ENCODE results near the gene POGLUT3.
A peak's percentile ranks its signal among the peaks of the same experiment; 100 is the strongest.

The POGLUT3 gene, protein sequence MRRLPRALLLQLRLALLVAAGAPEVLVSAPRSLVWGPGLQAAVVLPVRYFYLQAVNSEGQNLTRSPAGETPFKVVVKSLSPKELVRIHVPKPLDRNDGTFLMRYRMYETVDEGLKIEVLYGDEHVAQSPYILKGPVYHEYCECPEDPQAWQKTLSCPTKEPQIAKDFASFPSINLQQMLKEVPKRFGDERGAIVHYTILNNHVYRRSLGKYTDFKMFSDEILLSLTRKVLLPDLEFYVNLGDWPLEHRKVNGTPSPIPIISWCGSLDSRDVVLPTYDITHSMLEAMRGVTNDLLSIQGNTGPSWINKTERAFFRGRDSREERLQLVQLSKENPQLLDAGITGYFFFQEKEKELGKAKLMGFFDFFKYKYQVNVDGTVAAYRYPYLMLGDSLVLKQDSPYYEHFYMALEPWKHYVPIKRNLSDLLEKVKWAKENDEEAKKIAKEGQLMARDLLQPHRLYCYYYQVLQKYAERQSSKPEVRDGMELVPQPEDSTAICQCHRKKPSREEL

DNA sequence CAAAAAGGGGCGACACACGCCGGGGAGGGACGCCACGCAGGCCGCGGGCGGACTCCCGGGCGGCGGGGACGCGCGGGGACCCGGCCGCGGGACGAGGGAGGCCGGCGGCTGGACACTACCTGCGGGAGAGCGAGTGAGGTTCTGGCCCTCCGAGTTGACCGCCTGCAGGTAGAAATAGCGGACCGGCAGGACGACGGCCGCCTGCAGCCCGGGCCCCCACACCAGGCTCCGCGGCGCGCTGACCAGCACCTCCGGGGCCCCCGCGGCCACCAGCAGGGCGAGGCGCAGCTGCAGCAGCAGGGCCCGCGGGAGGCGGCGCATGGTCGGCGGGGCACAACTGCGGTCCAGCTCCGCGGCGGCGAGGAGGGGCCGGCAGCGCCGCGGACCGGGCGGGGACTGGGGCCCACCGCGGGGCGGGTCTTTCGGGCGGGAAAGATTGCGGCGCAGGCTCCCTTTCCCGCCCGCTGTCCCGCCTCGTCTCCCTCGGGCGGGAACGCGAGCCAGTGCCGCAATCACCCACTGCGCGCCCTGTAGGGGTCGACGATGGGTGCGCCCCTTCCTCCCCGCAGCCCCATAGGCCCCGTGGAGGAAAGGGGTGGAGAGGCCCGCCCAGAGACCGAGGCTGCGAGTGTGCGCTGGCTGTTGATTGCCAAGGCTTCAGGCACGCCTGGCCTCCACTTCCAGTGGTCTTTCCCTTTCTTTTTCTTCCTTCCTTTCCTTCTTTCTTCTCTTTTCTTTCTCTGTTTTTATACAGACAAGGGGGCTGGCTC lies at the start of gene POGLUT3:
TSS of gene POGLUT3 (minus strand) at position 339 of the 770 bp plus-strand sequence. CDS start at position 321, 18 bp downstream.
- peak; percentile 65 for DNase-seq (ENCODE audit: low read depth)

DNA sequence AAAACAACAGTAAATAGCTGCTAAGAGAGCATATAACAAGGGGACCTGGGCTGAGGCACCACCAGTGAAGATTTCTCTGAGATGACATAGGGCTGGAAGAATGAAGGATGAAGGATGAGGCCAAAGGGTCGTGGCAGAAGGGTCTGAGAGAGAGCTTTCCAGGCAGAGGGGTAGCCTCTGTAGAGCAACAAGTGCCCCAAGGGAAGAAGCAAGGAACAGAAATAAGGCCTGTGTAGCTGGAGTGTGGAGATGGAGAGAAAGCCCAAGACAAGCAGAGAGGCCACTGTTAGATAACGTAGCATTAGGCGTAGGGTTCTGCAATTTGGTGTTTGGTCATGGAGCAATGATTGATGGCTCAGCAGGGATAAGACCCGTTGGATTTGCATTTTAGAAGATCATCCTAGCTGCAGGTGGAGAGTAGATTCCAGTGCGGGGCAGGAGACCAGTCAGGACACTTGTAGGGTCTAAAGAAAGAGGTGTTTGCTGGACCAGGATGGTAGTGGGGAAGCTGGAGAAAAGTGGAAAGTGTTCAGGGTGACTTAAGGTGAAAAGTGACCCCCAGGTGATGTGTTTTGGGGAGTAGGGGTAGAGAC lies 47.8 kb upstream of the POGLUT3 start:
- DNase-seq (ENCODE audit: low read depth), result no peak

DNA sequence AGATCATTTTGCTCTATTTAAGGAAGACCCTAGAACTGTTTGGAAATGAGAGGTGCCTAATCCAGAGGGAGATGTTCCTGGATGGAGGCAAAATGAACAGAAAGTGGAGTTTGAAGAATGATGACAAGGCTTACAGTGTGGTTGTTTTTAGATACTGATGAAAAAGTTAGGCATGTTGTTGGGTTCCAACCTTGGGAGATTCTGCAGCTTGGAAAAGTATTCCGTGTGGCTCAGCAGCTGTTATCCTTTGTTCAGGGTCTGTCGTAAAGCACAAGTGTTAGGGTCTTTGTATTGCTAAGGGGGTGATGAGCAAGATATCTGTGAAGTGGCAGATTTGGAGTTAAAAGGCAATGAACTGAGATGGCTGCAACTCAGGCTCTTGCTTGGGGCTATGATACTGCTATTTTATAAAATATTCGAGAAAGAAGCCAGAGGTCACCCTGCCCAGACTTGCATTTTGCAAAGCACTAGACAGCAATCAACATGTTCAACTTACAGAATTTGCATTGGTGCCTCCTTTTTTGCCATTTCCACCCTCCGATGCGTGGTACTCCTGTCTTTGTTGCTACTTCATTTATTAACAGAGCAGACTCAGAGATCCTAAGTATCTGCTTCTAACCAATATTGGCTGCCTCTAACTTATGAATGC lies 45.3 kb upstream of the POGLUT3 start:
- no peak for DNase-seq (ENCODE audit: low read depth)

DNA sequence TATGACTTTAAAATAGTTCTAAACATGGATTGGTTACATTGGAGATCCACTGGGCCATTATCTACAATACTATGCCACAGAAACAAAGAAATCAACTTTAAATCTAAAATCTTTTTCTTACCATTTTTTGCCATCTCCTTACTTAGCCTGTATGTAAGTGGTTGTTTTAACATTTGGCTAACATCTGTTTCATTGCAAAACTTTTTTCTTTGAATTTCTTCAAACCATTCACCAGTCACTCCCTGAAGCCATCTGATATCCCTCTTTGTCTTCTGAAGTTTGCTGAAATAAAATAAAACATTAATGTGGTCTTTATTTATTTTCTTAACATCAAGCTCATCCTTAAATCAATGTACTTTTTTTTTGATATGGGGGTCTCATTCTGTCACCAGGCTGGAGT lies 43.3 kb upstream of the POGLUT3 start:
- no peak for DNase-seq (ENCODE audit: low read depth)

DNA sequence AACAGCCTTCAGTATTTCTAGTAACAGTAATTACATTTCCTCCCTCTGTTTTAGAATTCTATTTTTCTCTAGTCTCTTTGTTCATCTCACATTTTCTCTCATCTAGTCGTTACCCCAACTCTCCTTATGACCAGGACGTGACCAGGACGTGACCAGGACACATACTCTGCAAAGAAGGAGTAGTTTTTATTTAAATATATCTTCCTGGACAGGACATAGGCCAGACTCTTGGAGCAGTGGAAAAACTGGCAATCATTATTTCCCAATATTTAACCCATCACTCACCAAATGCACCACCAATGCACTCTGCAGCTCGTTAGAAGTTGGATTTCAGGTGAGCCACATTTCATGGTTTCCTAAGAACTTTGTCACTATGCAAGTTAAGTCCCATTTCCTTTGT lies 40.3 kb upstream of the POGLUT3 start:
- no peak for DNase-seq (ENCODE audit: low read depth)

DNA sequence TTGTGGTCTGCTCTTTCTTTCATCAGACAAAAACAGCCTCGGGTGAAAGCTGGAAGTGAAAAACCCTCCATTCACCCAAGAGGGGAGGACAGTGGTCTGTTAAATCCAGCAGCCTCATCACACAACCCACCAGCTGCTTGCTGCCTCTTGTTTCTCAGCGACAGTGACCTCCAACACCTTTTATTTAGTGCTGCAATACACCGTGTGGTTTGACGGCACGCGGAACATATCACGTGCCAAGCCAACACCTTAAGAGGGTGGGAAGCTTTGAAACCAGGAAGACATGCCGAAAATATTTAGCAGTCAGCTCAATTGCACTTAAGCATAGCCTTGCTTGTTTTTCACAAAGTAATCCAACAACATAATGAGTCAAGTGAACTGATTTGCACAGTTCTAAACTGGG lies 39.8 kb upstream of the POGLUT3 start:
- no peak for DNase-seq (ENCODE audit: low read depth)

DNA sequence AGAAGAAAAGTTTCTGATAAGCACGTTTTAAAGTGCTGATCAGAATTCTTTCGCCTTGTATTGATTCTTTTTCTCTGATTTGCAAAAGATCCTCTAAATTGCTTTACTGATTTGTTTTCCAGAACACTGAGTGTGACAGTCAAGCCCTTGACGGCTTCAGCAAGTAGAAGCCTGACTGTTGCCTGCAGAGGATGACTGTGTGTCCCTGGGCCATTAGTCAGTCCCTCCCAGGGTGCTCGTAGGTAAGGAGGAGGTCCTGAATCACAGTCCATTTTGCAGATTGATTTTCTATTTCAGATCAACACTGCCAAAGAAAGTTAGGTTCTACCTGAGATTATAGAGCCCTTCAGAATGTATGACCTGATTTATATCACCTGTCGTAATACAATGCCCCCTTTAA lies 38.6 kb upstream of the POGLUT3 start:
- DNase-seq (ENCODE audit: low read depth), result no peak

DNA sequence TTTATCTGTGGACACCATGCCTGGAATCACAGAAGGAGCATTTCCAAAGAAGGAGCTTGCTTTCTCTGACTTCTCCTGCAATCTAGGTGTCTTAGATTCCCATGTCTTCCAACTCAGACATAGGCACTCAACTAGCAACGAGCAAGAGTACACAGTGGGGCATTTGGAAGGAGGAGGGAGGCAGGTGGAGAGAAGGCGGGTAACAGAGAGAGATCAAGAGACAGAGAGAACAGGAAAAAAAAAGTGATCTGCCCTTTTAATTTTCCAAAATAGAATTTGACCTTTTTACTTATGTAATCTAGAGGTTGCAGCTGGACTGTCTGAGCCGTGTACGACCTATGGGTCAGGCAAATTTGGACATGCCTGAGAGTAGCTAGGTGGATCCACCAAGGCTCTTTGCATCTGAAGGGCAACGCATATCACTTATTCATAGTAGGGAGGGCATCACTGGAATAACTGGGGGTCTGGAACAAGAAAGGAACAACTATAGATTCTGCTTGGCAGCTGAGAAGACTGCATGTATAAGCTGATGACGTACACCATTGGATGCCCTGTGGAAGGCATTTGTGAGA lies 37.3 kb upstream of the POGLUT3 start:
- DNase-seq (ENCODE audit: low read depth), result no peak

DNA sequence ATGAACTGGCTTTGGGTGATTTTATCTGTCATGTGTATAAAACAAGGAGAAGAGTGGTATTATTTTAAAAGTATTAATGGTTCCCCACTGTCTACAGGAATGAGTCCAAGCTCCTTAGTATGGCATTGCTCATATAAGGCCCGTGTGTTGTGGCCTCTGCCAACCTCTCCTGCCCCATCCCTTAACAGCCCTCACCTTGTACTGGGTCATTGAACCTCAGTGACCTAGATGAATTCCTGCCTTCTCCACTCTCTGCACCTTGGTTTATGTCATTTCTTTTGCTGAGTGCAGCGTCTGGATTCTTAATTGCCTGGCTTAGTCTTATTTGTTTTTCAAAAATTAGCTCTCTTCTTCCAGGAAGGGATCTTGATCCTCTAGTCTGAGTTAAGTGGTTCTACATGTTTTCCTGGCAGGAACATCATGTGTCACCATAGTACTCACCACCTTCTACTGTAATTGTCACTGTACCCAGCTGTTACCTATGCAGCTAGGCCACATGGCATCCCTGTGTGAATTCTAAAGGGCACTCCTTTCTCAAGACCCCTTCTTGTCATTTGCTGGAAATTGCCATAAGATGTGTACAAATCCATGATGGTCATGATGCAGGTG lies 36.2 kb upstream of the POGLUT3 start:
- no peak for DNase-seq (ENCODE audit: low read depth)

DNA sequence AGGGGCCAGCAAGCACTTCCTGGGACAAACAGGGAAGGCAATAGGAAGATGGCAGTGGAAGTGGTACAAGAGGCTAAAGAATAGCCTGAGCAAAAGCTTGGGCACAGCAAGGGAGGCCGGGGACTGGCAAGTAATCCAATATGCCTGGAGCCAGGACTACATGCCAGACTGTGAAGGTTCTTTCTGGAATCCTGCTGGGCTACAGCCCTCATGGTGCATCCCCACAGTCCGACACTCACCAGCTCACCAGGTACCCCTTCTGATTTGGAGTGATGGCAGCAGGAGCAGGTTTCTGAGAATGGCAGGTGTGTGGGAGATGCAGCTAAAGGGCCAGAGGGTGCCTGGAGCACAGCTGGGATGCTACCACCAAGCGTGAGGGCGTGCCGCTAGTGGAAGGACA lies 32.2 kb upstream of the POGLUT3 start:
- no peak for DNase-seq (ENCODE audit: low read depth)

DNA sequence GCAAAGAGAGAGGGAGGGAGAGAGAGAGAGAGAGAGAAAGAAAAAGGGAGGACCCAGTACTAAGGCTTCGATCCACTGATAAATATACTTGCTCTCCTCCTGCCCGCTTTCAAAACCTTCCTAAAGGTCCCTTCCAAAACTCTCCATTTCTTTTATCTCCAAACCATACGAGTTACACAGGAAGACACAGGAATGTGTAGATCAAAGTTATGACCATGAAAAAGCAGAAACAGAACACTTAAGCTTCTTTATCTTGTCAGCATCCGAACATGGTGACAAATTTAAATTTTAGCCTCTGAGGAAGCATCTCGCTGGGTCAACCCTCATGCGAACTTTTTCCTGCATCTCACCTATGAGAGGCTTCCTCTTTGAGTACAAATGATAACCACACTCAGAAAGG lies 29.2 kb upstream of the POGLUT3 start:
- DNase-seq (ENCODE audit: low read depth), result no peak

DNA sequence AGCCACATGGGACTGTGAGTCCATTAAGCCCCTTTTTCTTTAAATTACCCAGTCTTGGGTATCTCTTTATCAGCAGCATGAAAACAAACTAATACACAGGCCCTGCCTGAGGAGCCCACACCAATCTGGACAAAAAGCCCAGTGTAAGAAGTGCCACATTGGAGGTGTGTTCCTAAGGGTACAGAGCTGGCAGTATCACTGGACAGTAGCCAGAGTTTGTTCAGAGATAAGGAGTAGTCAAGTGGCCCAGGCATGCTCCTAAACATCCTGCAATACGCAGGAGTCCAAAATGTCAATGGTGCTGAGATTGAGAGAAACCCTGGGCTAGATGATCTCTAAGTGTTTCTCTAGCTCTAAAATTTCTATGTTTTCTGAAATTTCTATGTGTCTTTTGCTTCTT lies 27.0 kb upstream of the POGLUT3 start:
- DNase-seq (ENCODE audit: low read depth), result no peak

DNA sequence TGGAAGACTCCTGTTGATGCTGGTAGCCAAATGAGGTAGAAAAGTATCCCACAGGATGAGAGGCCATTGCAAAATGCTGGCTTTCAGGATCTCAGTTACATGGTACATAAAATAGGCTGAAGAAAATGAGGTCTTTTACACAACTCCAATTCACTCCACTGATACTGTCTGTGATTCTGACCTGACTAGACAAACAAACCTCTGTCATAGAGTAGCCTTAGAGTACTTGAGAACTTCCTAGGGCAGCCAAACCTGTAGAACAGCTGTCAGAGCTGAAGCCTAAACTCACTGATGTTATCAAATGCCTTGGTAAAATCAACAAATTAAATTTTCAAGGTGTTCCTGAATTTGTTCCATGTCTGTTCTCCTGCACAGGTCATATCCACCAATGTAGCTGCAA lies 26.2 kb upstream of the POGLUT3 start:
- DNase-seq (ENCODE audit: low read depth), result no peak

DNA sequence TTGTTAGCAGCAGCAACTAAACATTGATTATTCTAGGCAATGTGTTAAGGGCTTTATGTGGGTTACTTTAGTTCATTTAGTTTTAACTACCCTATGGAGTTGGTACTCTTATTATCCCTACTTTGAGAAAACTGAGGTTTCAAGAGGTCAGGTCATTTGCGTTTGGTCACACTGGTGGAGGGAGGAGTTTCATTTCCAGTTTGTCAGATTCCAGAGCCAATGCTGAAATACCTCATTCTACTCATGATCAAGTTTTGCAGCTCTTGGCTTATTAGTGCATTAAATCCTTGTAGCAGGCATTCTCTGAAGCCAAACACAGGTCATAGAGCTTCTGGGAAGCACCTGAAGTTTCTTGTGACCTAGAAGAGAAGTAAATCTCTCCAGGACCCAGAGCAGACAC lies 24.1 kb upstream of the POGLUT3 start:
- DNase-seq (ENCODE audit: low read depth), result no peak

DNA sequence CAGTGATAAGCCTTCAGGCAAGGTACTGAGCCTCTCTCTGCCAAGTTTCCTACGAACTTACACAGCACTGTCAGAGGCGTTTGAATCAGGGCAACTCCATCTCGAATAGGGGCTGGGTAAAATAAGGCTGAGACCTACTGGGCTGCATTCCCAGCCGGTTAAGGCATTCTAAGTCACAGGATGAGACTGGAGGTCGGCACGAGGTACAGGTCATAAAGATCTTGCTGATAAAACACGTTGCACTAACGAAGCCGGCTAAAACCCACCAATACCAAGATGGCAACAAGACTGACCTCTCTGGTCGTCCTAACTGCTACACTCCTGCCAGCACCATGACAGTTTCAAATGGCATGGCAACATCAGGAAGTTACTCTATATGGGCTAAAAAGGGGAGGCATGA lies 20.4 kb upstream of the POGLUT3 start:
- DNase-seq (ENCODE audit: low read depth), result peak; percentile 55

DNA sequence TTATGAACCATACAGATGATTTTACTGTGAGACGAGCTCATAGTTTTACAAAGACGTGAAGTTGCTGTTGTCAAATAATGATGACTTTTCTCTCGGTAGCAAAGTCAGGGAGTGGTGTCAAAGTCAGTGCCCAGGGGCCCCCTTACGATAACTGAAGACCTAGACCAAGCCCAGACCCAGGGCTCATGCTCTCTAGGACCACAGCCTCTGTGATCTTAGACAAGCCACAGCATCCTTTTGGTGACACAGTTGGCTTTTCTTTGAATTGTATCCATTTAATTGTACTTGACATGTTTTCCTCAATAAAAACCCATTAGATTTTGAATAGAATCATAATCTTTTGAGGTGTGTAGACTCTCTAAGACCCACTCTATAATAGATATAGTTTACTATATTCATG lies 17.9 kb upstream of the POGLUT3 start:
- DNase-seq (ENCODE audit: low read depth), result no peak

DNA sequence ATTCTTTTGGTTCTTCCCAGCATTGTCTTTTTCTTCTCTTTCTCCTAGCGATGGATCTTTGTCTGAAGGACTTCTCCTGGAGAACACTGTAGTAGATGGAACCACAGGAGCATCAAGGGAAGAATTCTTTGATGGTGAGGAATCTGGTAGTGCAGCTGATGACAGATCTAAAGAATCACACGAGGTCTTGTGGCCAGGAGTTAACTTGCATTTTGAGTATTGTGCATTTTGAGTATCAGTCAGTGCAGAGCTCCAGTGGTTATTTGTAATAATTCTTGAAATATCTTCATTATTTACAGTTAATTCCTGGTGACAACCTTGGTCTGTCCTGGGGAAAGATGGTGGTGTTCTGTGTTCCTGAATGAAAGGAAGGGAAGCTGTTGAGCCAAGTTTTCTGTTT lies 14.5 kb upstream of the POGLUT3 start:
- DNase-seq (ENCODE audit: low read depth), result peak; percentile 8

DNA sequence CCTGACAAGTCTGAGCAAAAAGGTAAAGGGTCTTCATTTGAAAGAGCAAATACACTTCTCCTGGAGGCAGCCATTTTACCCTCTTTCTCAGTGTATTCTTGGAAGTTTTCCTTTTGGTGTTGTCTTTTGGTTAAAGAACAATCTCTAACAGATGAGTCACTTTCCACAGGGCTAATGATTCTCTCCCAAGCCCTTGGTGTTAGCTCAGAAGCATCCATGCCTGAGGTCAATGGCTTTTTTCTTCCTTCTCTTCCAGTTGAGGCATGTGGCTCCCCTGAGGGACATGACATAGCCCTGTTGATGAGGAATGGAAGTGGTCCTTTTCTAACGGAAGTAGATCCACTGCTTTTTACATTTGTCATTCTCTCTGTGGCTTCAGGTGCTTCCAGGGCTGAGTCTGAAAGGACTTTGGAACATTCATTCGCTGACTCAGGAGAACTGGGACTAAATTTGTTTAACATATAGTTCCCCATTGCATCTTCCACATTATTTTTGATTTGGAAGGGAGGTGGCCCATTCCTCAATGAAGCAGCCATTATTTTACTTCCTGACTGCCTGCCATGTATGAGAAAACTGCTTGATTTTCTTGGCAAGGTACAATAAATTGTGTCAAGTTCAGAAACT lies 13.8 kb upstream of the POGLUT3 start:
- peak; percentile 89 for DNase-seq (ENCODE audit: low read depth)

DNA sequence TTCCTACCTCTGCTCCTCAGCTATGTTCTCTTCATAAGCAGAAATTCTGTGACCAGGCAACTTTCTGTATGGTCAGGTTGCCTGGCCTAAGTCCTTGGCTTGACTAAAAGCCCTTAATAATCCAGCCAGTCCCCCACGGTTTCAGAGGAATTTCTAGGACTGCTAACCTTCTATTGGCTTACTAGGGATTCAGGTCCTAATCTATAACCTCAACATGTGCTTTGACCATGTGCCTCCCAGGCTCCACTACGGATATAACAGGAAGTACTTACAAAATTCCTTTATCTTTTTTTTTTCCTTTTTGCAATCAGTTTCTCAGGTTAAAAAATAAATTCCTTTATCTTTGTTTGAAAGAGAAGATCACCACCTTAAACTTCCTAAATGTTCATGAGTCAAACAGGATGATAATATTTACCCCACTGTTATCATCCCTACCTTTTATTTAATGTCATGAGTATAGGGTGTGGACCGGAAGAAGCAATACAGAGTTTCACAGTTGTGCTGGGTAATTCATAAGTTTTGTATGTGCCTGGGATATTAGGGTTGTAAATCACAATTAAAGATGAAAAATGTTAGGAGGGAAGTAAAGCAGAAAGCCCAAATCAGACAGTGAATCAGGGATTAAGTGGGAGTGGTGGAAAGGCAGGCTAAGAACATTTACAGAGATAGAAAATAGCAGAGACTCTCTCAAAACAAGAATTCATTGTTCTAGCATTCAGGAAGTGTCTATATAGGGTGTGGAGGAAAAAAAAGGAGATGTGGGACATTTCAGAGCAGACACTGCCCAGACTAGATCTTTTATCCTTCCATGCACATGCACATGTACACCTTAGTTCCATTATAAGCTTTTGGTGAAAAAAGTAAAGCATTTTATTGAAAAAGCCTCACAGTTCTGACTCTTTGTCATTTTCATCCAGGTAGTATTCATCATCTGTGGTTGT lies 10.7 kb upstream of the POGLUT3 start:
- no peak for DNase-seq (ENCODE audit: low read depth)

DNA sequence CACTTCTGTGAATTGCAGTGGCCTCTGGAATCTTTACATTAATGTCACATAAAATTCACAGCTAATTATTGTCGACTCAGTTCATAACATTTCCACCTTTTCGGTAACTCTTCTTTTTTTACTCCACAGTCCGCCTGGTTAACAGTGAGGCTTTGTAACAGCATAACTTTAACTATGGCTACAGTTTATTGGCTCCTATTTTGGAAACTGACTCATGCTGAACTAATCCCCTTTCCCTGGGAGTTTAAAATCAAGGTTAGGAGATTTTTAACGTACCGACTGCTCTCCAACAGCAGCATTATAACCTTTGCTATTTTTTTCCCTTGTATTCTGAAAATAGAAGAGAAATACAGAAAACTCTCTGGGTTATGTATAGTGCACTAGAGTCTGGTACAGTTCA lies 3.2 kb upstream of the POGLUT3 start:
- peak; percentile 46 for DNase-seq (ENCODE audit: low read depth)

Measured in EH (cell line).